Activated naive CD4-positive, alpha-beta T cell treated with anti-CD3 and anti-CD28 coated beads, Interleukin-2, amount 50 U/mL, for 72 hours (primary cell): ENCODE data around the gene SLC25A14. TPM values are rescaled to one million over a fixed set of nuclear protein-coding genes. Genes with fewer than 3 reads are reported as not detected.
"Not testable (repeated sequence)": the region's sequence is repeated elsewhere in the genome, so short reads cannot be mapped to it uniquely, and the experiment has no call there.

ENCODE experiments used
- ATAC-seq, 2 donors: fragments of 150-1000 bp; cut with Tn5 transposase; 2 replicates each; pipeline ENCODE4 v1.10.0; 2021; ENCODE audit warnings: mild to moderate bottlenecking in 2 of 2, moderate library complexity in 2 of 2
- DNase-seq, 2 donors: peaks; one replicate each; pipeline ENCODE4 v3.0.0; 2021 to 2022; ENCODE audit warnings: low spot score in 2 of 2
- H3K27ac Mint-ChIP-seq, 2 donors: one replicate each; pipeline ENCODE4 v1.8.0; 2022; ENCODE audit warnings: mild to moderate bottlenecking in 2 of 2, mixed read lengths in 2 of 2
- H3K36me3 Mint-ChIP-seq, 2 donors: one replicate each; pipeline ENCODE4 v1.8.0; 2022; ENCODE audit warnings: mixed read lengths in 2 of 2
- H3K9me3 Mint-ChIP-seq, 2 donors: one replicate each; pipeline ENCODE4 v1.8.0; 2022; ENCODE audit warnings: mixed read lengths in 2 of 2
- total RNA-seq, 2 donors: library from RNA; stranded (reverse); gene quantifications; one replicate each; pipeline ENCODE4 v1.2.3, GENCODE V29; 2022

The SLC25A14 gene
- total RNA-seq, 2 donors from 2014 or later, result 13.3 to 15.5 TPM

DNA sequence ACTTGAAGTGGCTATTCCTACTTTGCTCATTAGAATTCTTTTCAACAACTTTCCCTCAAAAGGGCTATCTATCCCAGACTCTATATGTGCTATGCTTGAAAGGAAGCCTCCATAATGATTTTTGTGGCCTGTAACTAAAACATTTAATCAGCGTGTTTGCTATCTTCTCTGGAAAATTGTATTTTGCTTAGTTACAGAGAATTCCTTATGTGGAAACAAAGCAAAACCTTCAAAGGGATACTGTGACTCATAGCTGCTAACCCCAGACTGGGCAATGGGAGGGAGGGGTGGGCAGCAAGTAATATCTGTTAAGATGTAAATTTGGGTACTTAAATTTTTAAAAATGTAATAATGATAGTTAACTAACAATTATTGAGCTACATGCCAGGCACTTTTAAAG, 3.7 kb downstream of the SLC25A14 start:
- no peaks in the 10 kb centered on the region for H3K36me3 Mint-ChIP-seq
- no peak for DNase-seq
- H3K9me3 Mint-ChIP-seq, result no peaks in the 10 kb centered on the region
- ATAC-seq, result no peak
- H3K27ac Mint-ChIP-seq, result no peak overlapping the region

DNA sequence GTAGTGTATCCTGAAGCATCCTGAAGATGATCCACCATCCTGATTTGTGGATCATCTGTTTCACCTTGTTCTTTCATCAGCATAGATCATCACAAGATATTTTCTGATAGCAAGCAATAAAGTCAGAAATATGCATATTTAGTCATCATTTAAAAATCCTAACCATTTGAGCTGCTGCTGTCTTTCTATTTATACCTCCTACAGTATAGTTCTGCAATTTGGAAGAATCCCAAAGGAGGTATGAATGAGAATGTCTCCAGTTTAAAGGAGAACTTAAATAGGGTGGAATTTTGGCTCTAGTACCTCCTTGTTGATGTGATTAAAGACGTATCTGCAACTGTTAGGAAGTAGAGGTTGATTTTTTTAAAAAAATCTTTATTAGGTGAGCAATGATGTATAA, 7.6 kb downstream of the SLC25A14 start:
- ATAC-seq, result no peak
- DNase-seq, result no peak
- Mint-ChIP-seq H3K27ac (no peak overlapping the region), H3K36me3 (no peaks in the 10 kb centered on the region), H3K9me3 (no peaks in the 10 kb centered on the region)

DNA sequence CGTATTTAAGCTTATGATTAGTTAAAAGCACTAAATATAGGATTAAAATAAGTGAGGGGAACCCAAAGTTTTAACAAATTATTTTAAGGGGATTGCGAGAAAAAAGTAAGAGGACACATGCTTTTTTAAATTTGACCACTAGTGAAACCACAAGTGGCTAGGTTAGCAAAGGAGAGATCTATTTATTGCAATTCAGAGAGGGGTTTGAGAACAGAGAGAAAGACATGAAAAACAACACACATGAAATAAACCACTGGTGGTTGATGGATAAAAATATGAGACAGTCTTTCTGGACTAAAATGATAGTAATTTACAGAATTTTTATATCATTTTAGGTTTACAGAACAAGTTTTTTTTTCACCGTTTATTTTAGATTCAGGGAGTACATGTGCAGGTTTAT, 11.8 kb downstream of the SLC25A14 start:
- no peak for DNase-seq
- H3K36me3 Mint-ChIP-seq, result no peaks in the 10 kb centered on the region
- no peaks in the 10 kb centered on the region for H3K9me3 Mint-ChIP-seq
- ATAC-seq, result no peak
- H3K27ac Mint-ChIP-seq, result no peak overlapping the region

- not testable (repeated sequence) for H3K9me3 Mint-ChIP-seq, H3K36me3 Mint-ChIP-seq, DNase-seq, H3K27ac Mint-ChIP-seq, ATAC-seq
These were observed 12.3 kb downstream of the SLC25A14 start for GRCh38 chrX:130352050-130352449.

DNA sequence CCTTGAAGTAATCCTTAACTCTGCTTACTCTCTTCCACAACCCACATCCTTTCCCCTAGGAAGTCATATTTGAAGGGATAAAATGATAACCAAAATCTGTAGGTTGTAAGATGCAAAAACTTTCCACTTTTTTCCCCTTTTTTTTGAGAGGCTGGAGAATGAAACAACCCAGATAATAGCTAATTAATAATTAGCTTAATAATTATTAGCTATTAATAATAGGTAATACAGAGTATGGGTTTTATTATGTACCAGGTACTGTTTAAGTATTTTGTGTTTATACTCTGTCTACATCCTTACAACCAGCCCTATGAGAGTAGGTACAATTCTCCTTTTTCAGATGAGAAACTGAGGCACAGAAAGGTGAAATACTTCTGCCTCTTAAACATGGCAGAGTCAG, 36.4 kb downstream of the SLC25A14 start:
- Mint-ChIP-seq H3K27ac (no peak overlapping the region), H3K9me3 (no peaks in the 10 kb centered on the region), H3K36me3 (no peaks in the 10 kb centered on the region)
- DNase-seq (no peak), ATAC-seq (no peak)

DNA sequence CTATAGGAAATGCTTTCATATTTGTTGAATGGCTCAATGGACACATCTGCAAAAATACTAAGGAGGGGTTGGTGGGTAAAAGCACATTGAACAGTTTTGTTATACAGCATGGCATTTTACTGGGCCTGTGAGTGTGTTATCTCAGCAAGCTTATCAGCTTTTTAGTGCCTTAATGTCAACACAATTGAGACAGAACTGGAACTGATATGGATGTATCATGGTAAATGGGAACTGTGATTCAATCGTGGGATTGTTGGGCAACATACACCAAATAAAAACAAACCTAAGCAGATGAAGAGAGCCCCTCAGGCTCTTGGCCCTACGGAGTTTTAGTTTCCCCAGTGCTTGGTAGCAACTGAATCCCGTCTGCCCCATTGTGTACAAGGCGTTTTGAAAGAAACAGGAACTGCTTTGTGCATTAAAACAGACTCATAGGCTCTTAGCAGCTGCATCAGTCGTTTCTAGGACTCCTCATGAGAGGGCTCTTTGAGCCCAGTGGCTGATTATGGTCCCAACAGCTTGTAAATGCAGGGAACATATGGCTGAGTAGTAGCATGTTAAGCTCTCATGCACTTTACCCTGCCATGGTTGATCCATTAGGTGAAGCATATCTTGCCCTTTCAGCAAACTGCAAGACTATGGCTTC, 38.4 kb downstream of the SLC25A14 start:
- ATAC-seq (no peak), DNase-seq (no peak)
- H3K27ac Mint-ChIP-seq, result no peak overlapping the region
- no peaks in the 10 kb centered on the region for H3K9me3 Mint-ChIP-seq
- H3K36me3 Mint-ChIP-seq, result no peaks in the 10 kb centered on the region

DNA sequence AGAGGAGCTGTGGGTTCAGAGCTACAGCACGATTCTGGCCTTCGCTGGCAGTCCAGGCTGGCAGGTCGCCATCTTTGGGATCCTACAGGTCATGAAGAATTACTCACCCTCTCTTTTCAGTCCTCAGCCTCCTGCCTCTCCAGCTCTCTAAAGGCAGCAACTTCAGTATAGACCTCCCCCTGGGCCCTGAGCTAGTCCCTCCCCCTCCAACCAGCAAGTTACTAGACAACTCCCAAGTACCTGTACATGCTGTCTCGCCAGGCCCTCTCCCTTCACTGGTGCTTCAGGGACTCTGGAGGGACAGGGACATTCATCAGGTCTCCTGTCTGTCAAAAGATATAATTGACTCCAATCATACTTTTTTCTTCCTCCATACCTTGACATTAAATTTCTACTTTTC, 45.8 kb downstream of the SLC25A14 start, which contains the start of gene GPR119:
TSS of gene GPR119 (minus strand) at position 155 of the 400 bp plus-strand sequence. CDS start 227 bp downstream, outside the sequence.
- H3K36me3 Mint-ChIP-seq, result no peaks in the 10 kb centered on the region
- no peak within 1 kb of the TSS for H3K27ac Mint-ChIP-seq
- no peaks in the 10 kb centered on the region for H3K9me3 Mint-ChIP-seq
- DNase-seq (no peak), ATAC-seq (no peak)

- Mint-ChIP-seq H3K36me3 (no peaks in the 10 kb centered on the region), H3K9me3 (no peaks in the 10 kb centered on the region), H3K27ac (no peak overlapping the region)
- no peak for DNase-seq
- no peak for ATAC-seq
These were observed 46.7 kb downstream of the SLC25A14 start for GRCh38 chrX:130386408-130386808.

- no peak for ATAC-seq
- Mint-ChIP-seq H3K27ac (no peak overlapping the region), H3K36me3 (no peaks in the 10 kb centered on the region), H3K9me3 (no peaks in the 10 kb centered on the region)
- DNase-seq, result no peak
These were observed 53.8 kb downstream of the SLC25A14 start for GRCh38 chrX:130393451-130394074.

GRCh38 chrX:130395341-130395740, 55.6 kb downstream of the SLC25A14 start:
- Mint-ChIP-seq H3K9me3 (no peaks in the 10 kb centered on the region), H3K36me3 (no peaks in the 10 kb centered on the region), H3K27ac (no peak overlapping the region)
- ATAC-seq (no peak), DNase-seq (no peak)

GRCh38 chrX:130401415-130402207, 61.9 kb downstream of the SLC25A14 start, which contains the start of gene RBMX2:
Gene RBMX2, plus strand, starts transcription at chrX:130401987. Its CDS starts 46 bp downstream, at chrX:130402033.
- peak; percentile 95 to 96 for ATAC-seq
- peak within 1 kb of the TSS; percentile 95 to 97 for H3K27ac Mint-ChIP-seq
- peaks cover 0 to 12% of the 10 kb centered on the region in 2 donors for H3K36me3 Mint-ChIP-seq
- H3K9me3 Mint-ChIP-seq, result no peaks in the 10 kb centered on the region
- DNase-seq, result peak; percentile 59 to 80

- H3K36me3 Mint-ChIP-seq, result peaks cover 0 to 12% of the 10 kb centered on the region in 2 donors
- no peak for ATAC-seq
- peak overlapping the region; percentile 95 to 97 for H3K27ac Mint-ChIP-seq
- H3K9me3 Mint-ChIP-seq, result no peaks in the 10 kb centered on the region
- DNase-seq, result no peak
These were observed 62.5 kb downstream of the SLC25A14 start for GRCh38 chrX:130402208-130402684.

- ATAC-seq, result no peak
- no peaks in the 10 kb centered on the region for H3K36me3 Mint-ChIP-seq
These were observed 73.7 kb downstream of the SLC25A14 start for GRCh38 chrX:130413415-130413814.

DNA sequence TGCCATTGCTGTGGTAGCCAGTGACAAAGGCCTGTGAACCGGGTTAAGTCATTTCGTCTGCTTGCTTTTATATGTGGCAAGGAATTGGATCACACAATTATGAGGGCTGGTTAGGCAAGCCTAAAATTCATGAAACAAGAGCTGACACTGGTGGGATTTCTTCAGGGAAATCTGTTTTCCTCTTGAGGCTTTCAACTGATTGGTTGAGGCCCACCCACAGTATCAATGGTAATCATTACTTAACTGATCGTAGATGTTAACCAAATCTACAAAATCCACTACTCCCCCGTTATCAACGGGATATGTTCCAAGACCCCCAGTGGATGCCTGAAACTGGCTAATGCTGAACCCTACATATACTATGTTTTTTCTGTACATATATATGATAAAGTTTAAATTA, 75.1 kb downstream of the SLC25A14 start:
- Mint-ChIP-seq H3K9me3 (no peaks in the 10 kb centered on the region), H3K36me3 (no peaks in the 10 kb centered on the region), H3K27ac (no peak overlapping the region)
- DNase-seq (no peak), ATAC-seq (no peak)

More at GRCh38 chrX:130413415-130413814, 73.7 kb downstream of the SLC25A14 start:
- no peak for DNase-seq
- Mint-ChIP-seq H3K9me3 (no peaks in the 10 kb centered on the region), H3K27ac (no peak overlapping the region)

DNA sequence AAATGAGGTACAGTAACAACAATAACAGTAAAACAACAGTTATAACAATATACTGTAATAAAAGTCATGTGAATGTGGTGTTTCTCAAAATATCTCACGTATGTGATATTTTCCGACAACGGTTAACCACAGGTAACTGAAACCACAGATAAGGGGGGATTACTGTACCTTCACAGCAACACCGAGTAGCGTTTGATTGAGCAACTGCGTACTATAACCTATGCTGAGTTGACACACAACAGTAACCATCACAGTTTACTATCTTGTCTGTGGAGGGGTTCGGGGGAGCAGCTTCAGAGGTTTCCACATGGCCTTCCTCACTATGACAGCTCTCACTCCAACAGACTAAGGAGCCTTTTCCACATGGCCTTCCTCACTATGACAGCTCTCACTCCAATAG, 75.5 kb downstream of the SLC25A14 start:
- DNase-seq (no peak), ATAC-seq (no peak)
- Mint-ChIP-seq H3K27ac (no peak overlapping the region), H3K36me3 (no peaks in the 10 kb centered on the region), H3K9me3 (no peaks in the 10 kb centered on the region)

- Mint-ChIP-seq H3K27ac (no peak overlapping the region), H3K9me3 (no peaks in the 10 kb centered on the region), H3K36me3 (no peaks in the 10 kb centered on the region)
- DNase-seq (no peak), ATAC-seq (no peak)
These were observed 77.1 kb downstream of the SLC25A14 start for GRCh38 chrX:130416785-130417184.

DNA sequence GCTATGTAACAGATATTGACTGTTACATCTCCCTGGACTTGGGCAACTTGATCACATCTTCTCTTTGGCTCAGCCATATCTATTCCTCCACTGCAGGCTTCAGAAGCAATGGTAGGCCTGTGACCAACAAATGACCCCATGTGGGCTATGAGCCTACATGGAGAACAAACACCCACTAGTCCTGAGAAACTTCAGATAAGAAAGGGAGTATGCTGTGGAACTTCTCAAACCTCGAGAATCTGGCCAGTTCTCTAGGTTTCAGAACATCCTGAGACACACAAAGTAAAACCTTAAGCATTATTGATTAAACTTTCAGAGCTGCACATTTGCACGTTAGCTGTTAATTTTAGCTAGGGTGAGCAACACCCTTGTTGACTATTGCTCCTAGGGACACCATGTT, 78.3 kb downstream of the SLC25A14 start:
- ATAC-seq (no peak), DNase-seq (no peak)
- H3K36me3 Mint-ChIP-seq, result no peaks in the 10 kb centered on the region
- H3K27ac Mint-ChIP-seq, result no peak overlapping the region
- H3K9me3 Mint-ChIP-seq, result no peaks in the 10 kb centered on the region
